RWPE1 (cell line): ENCODE results near the gene TNFAIP8L1.

ENCODE experiments used
- CTCF ChIA-PET: fragments of 350-600 bp; sonication (Branson Sonifier 250); formaldehyde crosslinking; extraction: SDS; loops from one replicate; lab custom pipeline; 2021; lab: Yijun Ruan, JAX
- POLR2A ChIA-PET: fragments of 400-600 bp; formaldehyde crosslinking; extraction: SDS; loops from one replicate; lab custom pipeline; 2020; ENCODE audit warnings: antibody characterized with exemption; ENCODE audit not compliant: low non-redundant PET; lab: Yijun Ruan, JAX
- DNase-seq: peaks from one replicate; pipeline ENCODE4 v3.0.0; 2012; ENCODE audit warnings: low spot score
- H3K27ac ChIP-seq: fragments of 450-650 bp; 2 replicates; pipeline ENCODE4 v1.5.1; 2017
- CTCF ChIP-seq: fragments of 450-650 bp; conservative IDR thresholded peaks from 2 replicates; pipeline ENCODE4 v1.5.1; 2017; ENCODE audit warnings: low read depth, mild to moderate bottlenecking

TNFAIP8L1 gene

GRCh38 chr19:4654437-4655361 is 15.4 kb downstream of the TNFAIP8L1 start:
- CTCF ChIA-PET = interaction anchor here (0.6 to 0.9 kb wide), 2 partner anchors 11 to 18 kb away, joined by 3 to 4 read pairs; no protein-coding TSS in a partner anchor

DNA sequence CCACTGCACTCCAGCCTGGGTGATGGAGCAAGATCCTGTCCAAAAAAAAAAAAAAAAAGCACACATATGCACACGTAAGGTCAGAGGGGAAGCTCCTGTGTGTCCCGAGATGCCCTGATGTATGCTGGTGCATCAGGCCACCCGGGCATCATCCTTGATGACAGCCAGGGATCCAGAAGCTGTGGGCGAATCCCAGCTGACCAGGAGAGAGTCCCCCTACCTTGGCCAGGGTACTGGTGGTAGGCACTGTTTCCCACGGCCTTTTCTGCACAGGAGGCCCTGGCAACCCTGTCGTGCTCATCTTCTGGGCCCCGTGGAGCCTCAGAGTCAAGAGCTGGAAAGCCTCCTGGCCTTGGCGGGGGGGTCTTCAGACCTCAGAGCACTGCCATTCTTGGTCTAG is 16.8 kb downstream of the TNFAIP8L1 start:
- peak overlapping the region; percentile 58 for H3K27ac ChIP-seq
- CTCF ChIA-PET = interaction anchor here (1.2 kb wide), 1 partner anchor 131 kb away, joined by 3 read pairs; no protein-coding TSS in a partner anchor
- TF ChIP-seq CTCF = no peak
- no peak for DNase-seq
- POLR2A ChIA-PET = no interaction called here

More at GRCh38 chr19:4654437-4655361, 15.4 kb downstream of the TNFAIP8L1 start:
- H3K27ac ChIP-seq = peak overlapping the region; percentile 58
- TF ChIP-seq CTCF = no peak
- no peak for DNase-seq
- POLR2A ChIA-PET = no interaction called here

- POLR2A ChIA-PET = interaction anchor here (0.5 kb wide), 1 partner anchor 1151 kb away, joined by 6 read pairs; no protein-coding TSS in a partner anchor
- CTCF ChIA-PET = no interaction called here
- no peak for DNase-seq
- peak overlapping the region; percentile 58 for H3K27ac ChIP-seq
- TF ChIP-seq CTCF = no peak
Observed at GRCh38 chr19:4657262-4657661, 17.9 kb downstream of the TNFAIP8L1 start.

GRCh38 chr19:4657835-4658234 is 18.5 kb downstream of the TNFAIP8L1 start:
- no peak for TF ChIP-seq CTCF
- POLR2A ChIA-PET = interaction anchor here (0.5 to 0.6 kb wide), 2 partner anchors 15 to 1150 kb away, joined by 5 to 6 read pairs; no protein-coding TSS in a partner anchor
- CTCF ChIA-PET = no interaction called here
- H3K27ac ChIP-seq = peak overlapping the region; percentile 58
- no peak for DNase-seq

DNA sequence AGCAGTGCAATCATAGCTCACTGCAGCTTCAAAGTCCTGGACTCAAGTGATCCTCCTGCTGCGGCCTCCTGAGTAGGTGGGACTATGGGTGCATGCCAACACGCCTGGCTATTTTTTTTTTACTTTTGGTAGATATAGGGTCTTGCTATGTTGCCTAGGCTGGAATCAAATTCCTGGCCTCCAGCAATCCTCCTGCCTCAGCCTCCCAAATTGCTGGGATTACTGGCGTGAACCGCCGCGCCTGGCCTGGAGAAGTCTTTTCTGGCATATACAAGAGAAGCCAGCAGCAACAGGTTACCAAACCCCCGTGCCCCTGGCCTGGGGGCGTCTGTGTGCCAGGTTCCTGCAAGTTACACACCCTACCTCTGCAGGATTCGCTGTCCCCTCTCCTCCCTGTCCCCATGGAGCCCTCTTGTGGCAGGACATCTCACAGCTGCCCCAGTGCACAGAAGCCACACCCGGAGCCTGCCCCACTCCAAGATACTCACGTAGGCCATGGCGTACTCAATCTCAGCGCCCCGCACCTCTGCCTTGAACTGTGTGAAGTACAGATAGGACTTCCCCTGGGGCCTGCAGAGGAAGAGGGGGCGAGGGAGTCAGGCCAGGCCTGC is 21.0 kb downstream of the TNFAIP8L1 start:
- peak overlapping the region; percentile 48 for H3K27ac ChIP-seq
- DNase-seq = no peak
- POLR2A ChIA-PET = no interaction called here
- CTCF ChIA-PET = interaction anchor here (0.6 to 1.5 kb wide), 5 partner anchors 9 to 103 kb away, joined by 3 read pairs; no protein-coding TSS in a partner anchor
- TF ChIP-seq CTCF = peak; percentile 24; the same call in 1 of the 2 replicates

GRCh38 chr19:4660993-4661392 is 21.7 kb downstream of the TNFAIP8L1 start:
- TF ChIP-seq CTCF = no peak
- CTCF ChIA-PET = interaction anchor here (0.7 to 1.0 kb wide), 3 partner anchors 11 to 191 kb away, joined by 3 to 4 read pairs (median 3); no protein-coding TSS in a partner anchor
- DNase-seq = no peak
- H3K27ac ChIP-seq = peak overlapping the region; percentile 48
- POLR2A ChIA-PET = no interaction called here
